ENCODE measurements around the gene ADAMTSL1. TPM values are rescaled to one million over a fixed set of nuclear protein-coding genes. Genes with fewer than 3 reads are reported as not detected.

The ADAMTSL1 gene
- total RNA-seq, 1 experiment from 2014 or later: not detected

DNA sequence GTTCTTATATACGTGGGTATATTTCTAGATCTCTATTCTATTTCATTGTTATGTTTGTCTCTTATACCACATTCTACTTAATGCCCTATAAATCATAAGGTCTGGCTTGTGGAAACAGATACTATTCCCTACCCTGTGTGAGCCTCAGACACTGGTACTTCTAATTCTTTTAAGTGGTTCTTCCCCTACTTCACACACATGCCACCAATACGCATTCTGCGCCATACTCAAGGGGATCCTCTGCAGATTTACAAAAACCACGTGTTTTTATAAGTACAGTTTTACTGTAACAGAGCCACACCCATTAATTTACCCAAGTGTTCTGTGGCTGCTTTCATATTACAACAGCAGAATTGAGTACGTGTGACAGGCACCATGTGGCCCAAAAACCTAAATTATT is 363.4 kb downstream of the ADAMTSL1 start:
- in situ Hi-C loops (cut with HindIII; ENCODE audit: low pct_unique_long_range_greater_than_20kb, low sequenced_read_pairs) (no loop called here), intact Hi-C loops (cut with micrococcal nuclease; ENCODE audit: unreplicated experiment) (no loop called here)
- ChIA-PET POLR2A (no interaction called here), CTCF (no interaction called here)
- Histone ChIP-seq H3K27ac (ENCODE audit: low read length) (no peak overlapping the region), H3K4me1 (ENCODE audit: control insufficient read depth, insufficient read depth, low read length) (no peaks in the 10 kb centered on the region), H3K27me3 (ENCODE audit: control insufficient read depth, insufficient read depth, low read length) (no peaks in the 10 kb centered on the region), H3K36me3 (ENCODE audit: control insufficient read depth, insufficient read depth, low read length) (no peaks in the 10 kb centered on the region), H3K4me3 (ENCODE audit: low read depth in 2 of 2, low read length in 2 of 2) (no peak overlapping the region), H3K9me3 (ENCODE audit: control insufficient read depth, insufficient read depth, low read depth, low read length) (no peaks in the 10 kb centered on the region)
- BruUV-seq (replicated peaks): no TSS peak
- TF ChIP-seq POLR2AphosphoS5 (IDR thresholded peaks at IDR 0.05; ENCODE audit: low read depth, low read length) (no peak), TCF7L2 (IDR thresholded peaks at IDR 0.05; ENCODE audit: low read depth, low read length) (no peak), SIN3A (IDR thresholded peaks at IDR 0.05; ENCODE audit: borderline replicate concordance, insufficient read depth, low read depth, low read length) (no peak)
- TF ChIP-seq, protein P1, sequence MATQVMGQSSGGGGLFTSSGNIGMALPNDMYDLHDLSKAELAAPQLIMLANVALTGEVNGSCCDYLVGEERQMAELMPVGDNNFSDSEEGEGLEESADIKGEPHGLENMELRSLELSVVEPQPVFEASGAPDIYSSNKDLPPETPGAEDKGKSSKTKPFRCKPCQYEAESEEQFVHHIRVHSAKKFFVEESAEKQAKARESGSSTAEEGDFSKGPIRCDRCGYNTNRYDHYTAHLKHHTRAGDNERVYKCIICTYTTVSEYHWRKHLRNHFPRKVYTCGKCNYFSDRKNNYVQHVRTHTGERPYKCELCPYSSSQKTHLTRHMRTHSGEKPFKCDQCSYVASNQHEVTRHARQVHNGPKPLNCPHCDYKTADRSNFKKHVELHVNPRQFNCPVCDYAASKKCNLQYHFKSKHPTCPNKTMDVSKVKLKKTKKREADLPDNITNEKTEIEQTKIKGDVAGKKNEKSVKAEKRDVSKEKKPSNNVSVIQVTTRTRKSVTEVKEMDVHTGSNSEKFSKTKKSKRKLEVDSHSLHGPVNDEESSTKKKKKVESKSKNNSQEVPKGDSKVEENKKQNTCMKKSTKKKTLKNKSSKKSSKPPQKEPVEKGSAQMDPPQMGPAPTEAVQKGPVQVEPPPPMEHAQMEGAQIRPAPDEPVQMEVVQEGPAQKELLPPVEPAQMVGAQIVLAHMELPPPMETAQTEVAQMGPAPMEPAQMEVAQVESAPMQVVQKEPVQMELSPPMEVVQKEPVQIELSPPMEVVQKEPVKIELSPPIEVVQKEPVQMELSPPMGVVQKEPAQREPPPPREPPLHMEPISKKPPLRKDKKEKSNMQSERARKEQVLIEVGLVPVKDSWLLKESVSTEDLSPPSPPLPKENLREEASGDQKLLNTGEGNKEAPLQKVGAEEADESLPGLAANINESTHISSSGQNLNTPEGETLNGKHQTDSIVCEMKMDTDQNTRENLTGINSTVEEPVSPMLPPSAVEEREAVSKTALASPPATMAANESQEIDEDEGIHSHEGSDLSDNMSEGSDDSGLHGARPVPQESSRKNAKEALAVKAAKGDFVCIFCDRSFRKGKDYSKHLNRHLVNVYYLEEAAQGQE (IDR thresholded peaks at IDR 0.05; ENCODE audit: insufficient read depth in 1 of 2, low read depth in 2 of 2, low read length in 1 of 2): no peak
- TF ChIP-seq, protein P2, sequence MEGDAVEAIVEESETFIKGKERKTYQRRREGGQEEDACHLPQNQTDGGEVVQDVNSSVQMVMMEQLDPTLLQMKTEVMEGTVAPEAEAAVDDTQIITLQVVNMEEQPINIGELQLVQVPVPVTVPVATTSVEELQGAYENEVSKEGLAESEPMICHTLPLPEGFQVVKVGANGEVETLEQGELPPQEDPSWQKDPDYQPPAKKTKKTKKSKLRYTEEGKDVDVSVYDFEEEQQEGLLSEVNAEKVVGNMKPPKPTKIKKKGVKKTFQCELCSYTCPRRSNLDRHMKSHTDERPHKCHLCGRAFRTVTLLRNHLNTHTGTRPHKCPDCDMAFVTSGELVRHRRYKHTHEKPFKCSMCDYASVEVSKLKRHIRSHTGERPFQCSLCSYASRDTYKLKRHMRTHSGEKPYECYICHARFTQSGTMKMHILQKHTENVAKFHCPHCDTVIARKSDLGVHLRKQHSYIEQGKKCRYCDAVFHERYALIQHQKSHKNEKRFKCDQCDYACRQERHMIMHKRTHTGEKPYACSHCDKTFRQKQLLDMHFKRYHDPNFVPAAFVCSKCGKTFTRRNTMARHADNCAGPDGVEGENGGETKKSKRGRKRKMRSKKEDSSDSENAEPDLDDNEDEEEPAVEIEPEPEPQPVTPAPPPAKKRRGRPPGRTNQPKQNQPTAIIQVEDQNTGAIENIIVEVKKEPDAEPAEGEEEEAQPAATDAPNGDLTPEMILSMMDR (IDR thresholded peaks at IDR 0.05): no peak
- no peak for ATAC-seq
- DNase-seq (ENCODE audit: low read depth, low spot score): no peak

DNA sequence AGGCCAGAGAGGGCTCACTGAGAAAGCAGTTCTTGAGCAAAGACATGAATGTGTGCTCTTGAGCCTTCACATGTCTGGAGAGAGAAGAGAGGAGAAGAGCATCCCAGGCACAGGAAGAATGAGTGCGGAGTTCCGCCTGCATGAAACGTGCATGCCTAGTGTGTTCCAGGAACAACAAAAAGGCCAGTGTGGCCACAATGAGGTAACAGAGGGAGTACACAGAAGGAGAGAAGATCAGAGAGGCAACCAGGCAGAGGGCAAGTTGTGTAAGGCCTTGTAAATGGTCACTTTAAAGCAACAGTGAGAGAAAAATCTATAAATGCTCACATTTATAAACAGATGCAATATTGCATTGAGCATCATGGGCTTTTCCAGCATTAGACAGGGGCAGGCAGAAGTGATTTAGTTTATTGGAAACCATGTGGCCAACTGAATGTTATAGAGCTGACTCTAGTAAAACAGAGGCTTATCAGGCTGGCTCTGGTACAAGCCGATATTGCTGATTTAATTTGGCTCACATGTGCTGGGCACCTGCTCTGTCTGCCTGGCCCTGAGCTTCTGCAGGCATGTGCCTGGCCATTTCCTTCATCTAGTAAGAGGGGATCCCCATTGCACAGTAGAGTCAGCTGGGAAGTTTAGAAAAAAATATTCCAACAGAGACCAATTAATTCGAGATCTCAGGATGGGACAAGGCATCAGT is 373.8 kb downstream of the ADAMTSL1 start:
- DNase-seq (ENCODE audit: low read depth, low spot score) (no peak), ATAC-seq (no peak)
- Histone ChIP-seq H3K9me3 (ENCODE audit: control insufficient read depth, insufficient read depth, low read depth, low read length) (no peaks in the 10 kb centered on the region), H3K4me1 (ENCODE audit: control insufficient read depth, insufficient read depth, low read length) (no peaks in the 10 kb centered on the region), H3K36me3 (ENCODE audit: control insufficient read depth, insufficient read depth, low read length) (no peaks in the 10 kb centered on the region), H3K27ac (ENCODE audit: low read length) (no peak overlapping the region), H3K27me3 (ENCODE audit: control insufficient read depth, insufficient read depth, low read length) (no peaks in the 10 kb centered on the region), H3K4me3 (ENCODE audit: low read depth in 2 of 2, low read length in 2 of 2) (no peak overlapping the region)
- intact Hi-C loops (cut with micrococcal nuclease; ENCODE audit: unreplicated experiment) (no loop called here), in situ Hi-C loops (cut with HindIII; ENCODE audit: low pct_unique_long_range_greater_than_20kb, low sequenced_read_pairs) (no loop called here)
- BruUV-seq (replicated peaks): no TSS peak
- ChIA-PET CTCF (no interaction called here), POLR2A (no interaction called here)
- TF ChIP-seq, protein P1 (IDR thresholded peaks at IDR 0.05; ENCODE audit: insufficient read depth in 1 of 2, low read depth in 2 of 2, low read length in 1 of 2): no peak
- no peak for TF ChIP-seq POLR2AphosphoS5 (IDR thresholded peaks at IDR 0.05; ENCODE audit: low read depth, low read length)
- TF ChIP-seq SIN3A (IDR thresholded peaks at IDR 0.05; ENCODE audit: borderline replicate concordance, insufficient read depth, low read depth, low read length): no peak
- TF ChIP-seq TCF7L2 (IDR thresholded peaks at IDR 0.05; ENCODE audit: low read depth, low read length): no peak
- TF ChIP-seq, protein P2 (IDR thresholded peaks at IDR 0.05): no peak

Measured in Panc1 (cell line).